Measurements from ENCODE around the gene ICOS.
"Not testable (repeated sequence)": the region's sequence is repeated elsewhere in the genome, so short reads cannot be mapped to it uniquely, and the experiment has no call there.

The ICOS gene

GRCh38 chr2:203973676-203974075 lies 37.1 kb downstream of the ICOS start:
- DNase-seq (ENCODE audit: low read depth in 2 of 2) = no peak

- no peak for DNase-seq (ENCODE audit: low read depth in 2 of 2)
These were observed 39.3 kb downstream of the ICOS start for GRCh38 chr2:203975912-203976311.

DNA sequence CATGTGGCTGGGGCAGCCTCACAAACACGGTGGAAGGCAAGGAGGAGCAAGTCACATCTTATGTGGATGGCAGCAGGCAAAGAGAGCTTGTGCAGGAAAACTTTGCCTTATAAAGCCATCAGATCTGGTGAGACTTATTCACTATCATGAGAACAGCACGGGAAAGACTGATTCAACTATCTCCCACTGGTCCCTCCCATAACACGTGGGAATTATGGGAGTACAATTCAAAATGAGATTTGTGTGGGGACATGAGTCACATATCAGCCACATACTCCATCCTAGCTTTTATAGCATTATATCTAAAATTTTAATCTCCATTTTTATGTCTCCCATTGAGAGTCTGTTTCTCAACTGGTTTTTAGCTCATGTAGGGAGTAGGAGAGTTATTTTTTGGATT lies 45.7 kb downstream of the ICOS start:
- no peak for DNase-seq (ENCODE audit: low read depth in 2 of 2)

GRCh38 chr2:203983064-203983715 lies 46.6 kb downstream of the ICOS start:
- no peak for DNase-seq (ENCODE audit: low read depth in 2 of 2)

- DNase-seq (ENCODE audit: low read depth in 2 of 2) = not testable (repeated sequence)
These were observed 49.4 kb downstream of the ICOS start for GRCh38 chr2:203985978-203986377.

- no peak for DNase-seq (ENCODE audit: low read depth in 2 of 2)
These were observed 51.4 kb downstream of the ICOS start for GRCh38 chr2:203987959-203988358.

DNA sequence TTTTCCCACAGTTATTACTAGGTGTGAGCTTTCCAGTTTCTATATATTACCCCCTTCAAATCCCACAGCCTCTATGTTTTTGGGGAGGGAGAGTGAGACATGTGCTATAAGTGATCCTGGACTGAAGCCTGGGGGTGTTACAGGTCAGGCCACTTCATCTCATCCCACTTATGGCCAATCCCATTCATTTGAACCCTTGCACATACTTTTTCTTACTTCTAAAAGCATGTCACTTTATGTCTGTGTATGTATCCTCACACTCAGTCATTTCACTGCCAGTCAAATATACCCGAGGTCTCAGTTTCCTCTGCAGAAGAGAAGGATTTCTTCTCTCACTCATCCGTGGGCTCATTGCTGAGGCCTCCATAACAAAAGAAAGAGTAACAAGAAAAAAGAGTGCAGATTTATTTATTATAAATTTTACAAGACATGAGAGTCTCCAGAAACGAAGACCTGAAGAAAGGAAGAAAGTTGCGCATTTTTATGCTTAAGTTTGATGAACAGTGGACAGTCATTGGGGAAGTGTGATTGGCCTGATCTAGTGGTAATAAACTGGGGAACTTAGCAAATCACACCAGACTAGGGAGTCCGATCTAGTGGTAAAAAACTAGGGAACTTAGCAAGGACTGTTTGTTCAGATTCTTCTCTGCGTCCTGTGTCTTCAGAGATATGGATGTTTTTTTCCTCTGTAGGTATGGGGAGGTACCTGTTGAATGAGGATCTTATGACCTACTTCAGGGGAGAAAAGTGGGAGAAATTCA lies 52.1 kb downstream of the ICOS start:
- DNase-seq (ENCODE audit: low read depth in 2 of 2) = no peak

- no peak for DNase-seq (ENCODE audit: low read depth in 2 of 2)
These were observed 53.0 kb downstream of the ICOS start for GRCh38 chr2:203989521-203989920.

GRCh38 chr2:203992509-203992908 lies 55.9 kb downstream of the ICOS start:
- no peak for DNase-seq (ENCODE audit: low read depth in 2 of 2)

GRCh38 chr2:203993011-203993410 lies 56.4 kb downstream of the ICOS start:
- no peak for DNase-seq (ENCODE audit: low read depth in 2 of 2)

- DNase-seq (ENCODE audit: low read depth in 2 of 2) = no peak
These were observed 57.0 kb downstream of the ICOS start for GRCh38 chr2:203993560-203993959.

GRCh38 chr2:203994735-203995134 lies 58.2 kb downstream of the ICOS start:
- DNase-seq (ENCODE audit: low read depth in 2 of 2) = no peak

DNA sequence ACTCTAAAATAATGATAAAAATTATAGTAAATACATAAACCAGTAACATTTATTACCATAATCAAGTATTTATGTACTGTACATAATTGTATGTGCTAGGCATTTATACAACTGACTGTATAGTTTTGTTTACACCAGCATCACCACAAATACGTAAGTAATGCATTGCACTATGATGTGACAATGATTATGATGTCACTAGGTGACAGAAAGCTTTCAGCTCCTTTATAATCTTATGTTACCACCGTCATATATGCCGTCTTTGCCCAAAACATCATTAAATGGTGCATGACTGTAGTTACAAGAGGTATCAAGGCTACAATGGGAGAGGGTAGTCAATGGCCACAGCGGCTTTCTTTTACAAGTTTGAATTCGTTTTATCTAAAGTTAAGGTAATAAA lies 60.1 kb downstream of the ICOS start:
- no peak for DNase-seq (ENCODE audit: low read depth in 2 of 2)

DNA sequence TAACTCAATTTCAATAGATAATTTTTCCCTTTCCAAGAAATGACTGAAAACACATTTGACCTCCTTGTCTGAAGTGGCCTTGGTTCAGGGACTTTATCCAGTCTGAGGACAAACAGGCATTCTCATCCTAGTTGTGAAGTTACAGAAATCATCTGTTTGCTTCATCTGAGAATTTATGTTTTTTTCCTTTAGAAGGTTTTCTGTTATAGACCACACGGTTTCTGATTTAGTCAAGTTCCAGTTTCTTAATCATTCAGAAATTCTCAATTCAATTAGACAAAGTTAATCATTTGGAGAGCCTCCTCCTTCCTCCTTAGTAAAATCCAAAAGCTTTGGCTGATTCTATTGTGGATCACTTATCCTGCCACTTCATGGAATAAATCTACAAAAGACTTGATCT lies 60.9 kb downstream of the ICOS start:
- DNase-seq (ENCODE audit: low read depth in 2 of 2) = no peak

DNA sequence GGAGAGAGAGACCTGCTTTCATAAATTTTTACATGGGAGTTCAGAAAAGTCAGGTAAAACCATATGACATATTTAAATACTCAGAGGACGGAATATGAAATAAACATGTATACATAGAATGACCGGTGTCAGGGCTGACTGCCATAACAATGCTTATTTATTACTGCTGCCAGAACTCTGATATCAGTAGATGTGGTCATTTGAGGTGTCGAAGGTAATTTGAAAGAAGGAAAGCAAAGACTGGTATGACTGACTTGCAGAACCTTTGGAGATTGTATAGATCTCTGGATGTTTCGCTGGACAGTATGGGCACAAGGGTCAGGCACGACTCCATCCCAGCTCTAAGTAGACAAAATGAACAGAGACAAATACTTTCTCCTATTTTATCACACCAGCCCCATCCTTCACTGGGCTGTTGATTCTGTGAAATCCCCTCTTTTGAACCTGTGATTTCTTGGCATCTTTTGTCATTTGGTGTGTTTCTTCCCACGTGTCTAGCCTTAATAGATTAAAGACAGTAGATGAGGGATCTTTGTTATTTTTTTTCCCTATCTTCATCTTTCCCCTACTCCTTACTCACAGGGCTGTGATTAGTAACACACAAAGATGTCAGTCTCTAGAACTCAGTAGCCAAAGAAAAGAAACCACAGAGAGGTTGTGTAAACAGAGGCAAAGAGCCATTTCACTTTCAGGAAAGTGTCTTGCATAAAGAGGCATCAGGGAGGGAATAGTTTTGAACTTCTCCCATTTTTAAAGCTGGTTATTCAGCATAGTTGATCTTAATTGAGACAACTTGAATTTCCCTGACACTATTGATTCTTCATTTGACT lies 61.6 kb downstream of the ICOS start:
- no peak for DNase-seq (ENCODE audit: low read depth in 2 of 2)

DNA sequence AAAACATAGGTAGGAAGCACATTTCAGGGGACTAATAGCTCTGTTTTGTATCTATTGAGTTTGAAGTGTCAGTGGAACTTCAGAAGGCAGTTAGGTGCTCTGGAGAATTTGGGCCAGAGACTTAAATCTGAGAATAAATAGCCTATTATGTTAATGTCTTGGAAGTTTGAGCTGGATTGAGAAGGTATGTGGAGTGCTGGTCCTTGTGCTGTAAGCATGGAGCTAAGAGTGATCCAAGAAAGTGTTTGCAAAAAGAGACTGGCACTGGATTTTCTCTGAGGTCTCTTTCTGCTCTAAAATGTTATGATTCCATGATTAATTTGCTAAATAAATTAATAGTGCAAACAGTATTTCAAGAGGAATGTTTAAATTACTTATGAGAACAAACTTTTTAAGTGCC lies 63.3 kb downstream of the ICOS start:
- DNase-seq (ENCODE audit: low read depth in 2 of 2) = no peak

DNA sequence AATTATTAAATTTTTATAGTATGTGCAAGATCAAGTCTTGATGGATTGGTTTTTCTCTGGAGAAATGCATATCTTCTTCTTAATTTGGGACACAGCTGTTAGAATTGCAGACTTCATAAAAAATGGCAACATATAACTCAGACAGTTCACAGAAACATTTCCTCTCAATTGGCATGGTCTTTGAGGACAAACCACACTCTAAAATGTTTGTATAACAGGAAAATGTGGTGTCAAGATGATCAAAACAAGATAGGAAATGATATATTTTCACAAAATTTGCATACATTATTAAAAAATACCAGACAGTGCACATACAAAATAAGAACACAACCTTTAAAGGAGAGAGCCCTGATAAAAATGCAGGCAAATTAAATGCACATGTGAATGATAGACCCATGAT lies 63.9 kb downstream of the ICOS start:
- no peak for DNase-seq (ENCODE audit: low read depth in 2 of 2)

- DNase-seq (ENCODE audit: low read depth in 2 of 2) = no peak
These were observed 66.9 kb downstream of the ICOS start for GRCh38 chr2:204003276-204003990.

GRCh38 chr2:204004912-204005311 lies 68.3 kb downstream of the ICOS start:
- DNase-seq (ENCODE audit: low read depth in 2 of 2) = no peak

DNA sequence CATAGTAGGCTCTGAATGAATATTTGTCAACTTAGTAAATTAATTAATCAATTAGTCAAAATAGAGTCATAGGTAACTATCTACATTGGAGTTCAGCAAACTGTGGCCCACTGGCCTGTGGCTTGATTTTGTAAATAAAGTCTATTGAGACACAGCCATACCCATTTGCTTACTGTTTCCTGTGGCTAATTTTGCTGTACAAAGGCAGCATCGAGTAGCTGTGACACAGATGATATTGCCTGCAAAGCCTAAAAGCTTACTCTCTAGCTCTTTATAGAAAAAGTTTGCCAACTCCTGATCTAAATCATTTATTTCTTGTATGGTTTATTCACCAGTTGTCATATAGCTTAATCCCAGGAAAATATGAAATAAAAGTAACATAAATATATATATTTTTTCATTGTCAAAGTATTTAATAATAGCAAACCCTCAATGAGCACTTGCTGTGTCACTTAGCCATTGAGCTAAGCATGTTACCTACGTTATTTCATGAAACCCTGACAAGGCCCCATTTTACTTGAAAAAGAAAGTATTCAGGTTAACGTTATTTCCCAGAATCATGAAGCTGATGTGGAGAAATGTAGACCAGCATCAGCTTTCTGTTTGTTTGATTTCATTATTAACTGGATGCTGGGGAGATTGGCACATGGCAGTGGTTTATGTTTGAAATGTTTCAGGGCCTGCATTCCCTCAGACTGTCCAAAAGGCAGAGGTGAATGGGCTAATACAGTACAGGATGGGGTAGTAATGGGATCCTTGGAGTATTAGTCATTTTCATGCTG lies 69.6 kb downstream of the ICOS start:
- no peak for DNase-seq (ENCODE audit: low read depth in 2 of 2)

GRCh38 chr2:204008352-204008751 lies 71.8 kb downstream of the ICOS start:
- DNase-seq (ENCODE audit: low read depth in 2 of 2) = no peak

All from stimulated activated CD8-positive, alpha-beta memory T cell treated with anti-CD3 and anti-CD28 coated beads, Interleukin-15, amount 100 ng/mL, for 4 hours (primary cell).